Spleen (tissue), 7 donors: ENCODE measurements around the gene SORBS2.

Experiments
- POLR2A ChIP-seq, 3 donors: fragments of 450-650 bp; IDR thresholded peaks; one replicate each; pipeline ENCODE4 v1.5.1; 2017; ENCODE audit warnings: antibody characterized with exemption in 3 of 3, mild to moderate bottlenecking in 1 of 3
- TF ChIP-seq, protein P1 (sequence below), 11 experiments: fragments of 200-600 bp in 7 of 11; fragments of 450-650 bp in 4 of 11; sonication (generic) in 4 of 11; IDR thresholded peaks in 8 of 11; conservative IDR thresholded peaks in 3 of 11; 1 replicate in 7 of 11; 2 replicates in 4 of 11; pipeline versions ENCODE4 v1.4.0 to v1.8.0; 2016 to 2021; ENCODE audit warnings: antibody characterized with exemption in 11 of 11, inconsistent platforms in 4 of 11, mild to moderate bottlenecking in 1 of 11
- donor health status: DM: no; HTN: no; CAD: no; lungs with moderate emphysema.
- donor health status: DM: no; HTN: no; CAD: no.
- donor health status: DM: no; HTN: no; CAD: no.

DNA sequence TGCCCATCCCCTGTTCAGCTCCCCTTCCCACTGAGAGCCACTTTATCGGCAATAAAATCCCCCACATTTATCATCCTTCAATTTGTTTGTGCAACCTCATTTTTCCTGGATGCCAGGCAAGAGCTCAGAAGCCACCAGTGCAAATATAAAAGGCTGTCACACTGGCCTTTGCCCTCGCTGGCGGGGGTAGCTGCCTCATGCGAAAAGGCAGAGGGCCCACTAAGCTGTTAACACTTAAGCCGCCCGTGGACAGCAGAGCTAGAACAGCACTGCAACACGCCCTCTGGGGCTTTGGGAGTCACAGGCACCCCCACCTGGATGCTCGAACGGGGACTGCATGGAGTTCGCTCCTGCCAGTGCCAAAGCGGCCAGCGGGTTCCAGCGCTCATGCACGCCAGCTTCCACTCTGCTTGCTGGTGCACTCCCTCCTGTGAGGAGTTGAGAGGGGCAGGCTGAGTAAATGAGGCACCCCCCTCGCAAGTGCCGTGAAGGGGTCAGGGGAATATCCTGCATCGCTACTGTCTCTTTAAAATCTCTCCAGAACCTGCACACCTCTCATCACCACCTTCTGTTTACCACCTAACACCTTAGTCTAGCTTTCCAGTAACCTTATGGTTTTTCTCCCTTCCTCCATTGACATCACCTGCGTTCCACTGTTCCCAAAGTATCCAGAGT, 99.5 kb downstream of the SORBS2 start:
- TF ChIP-seq POLR2A (IDR thresholded peaks at IDR 0.05): no peak
- TF ChIP-seq, protein P1, sequence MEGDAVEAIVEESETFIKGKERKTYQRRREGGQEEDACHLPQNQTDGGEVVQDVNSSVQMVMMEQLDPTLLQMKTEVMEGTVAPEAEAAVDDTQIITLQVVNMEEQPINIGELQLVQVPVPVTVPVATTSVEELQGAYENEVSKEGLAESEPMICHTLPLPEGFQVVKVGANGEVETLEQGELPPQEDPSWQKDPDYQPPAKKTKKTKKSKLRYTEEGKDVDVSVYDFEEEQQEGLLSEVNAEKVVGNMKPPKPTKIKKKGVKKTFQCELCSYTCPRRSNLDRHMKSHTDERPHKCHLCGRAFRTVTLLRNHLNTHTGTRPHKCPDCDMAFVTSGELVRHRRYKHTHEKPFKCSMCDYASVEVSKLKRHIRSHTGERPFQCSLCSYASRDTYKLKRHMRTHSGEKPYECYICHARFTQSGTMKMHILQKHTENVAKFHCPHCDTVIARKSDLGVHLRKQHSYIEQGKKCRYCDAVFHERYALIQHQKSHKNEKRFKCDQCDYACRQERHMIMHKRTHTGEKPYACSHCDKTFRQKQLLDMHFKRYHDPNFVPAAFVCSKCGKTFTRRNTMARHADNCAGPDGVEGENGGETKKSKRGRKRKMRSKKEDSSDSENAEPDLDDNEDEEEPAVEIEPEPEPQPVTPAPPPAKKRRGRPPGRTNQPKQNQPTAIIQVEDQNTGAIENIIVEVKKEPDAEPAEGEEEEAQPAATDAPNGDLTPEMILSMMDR (IDR thresholded peaks at IDR 0.05 in 8 of 11, conservative IDR thresholded peaks at IDR 0.05 in 3 of 11): no peak
